ENCODE measurements around the gene PPP1R1B.

PPP1R1B gene

DNA sequence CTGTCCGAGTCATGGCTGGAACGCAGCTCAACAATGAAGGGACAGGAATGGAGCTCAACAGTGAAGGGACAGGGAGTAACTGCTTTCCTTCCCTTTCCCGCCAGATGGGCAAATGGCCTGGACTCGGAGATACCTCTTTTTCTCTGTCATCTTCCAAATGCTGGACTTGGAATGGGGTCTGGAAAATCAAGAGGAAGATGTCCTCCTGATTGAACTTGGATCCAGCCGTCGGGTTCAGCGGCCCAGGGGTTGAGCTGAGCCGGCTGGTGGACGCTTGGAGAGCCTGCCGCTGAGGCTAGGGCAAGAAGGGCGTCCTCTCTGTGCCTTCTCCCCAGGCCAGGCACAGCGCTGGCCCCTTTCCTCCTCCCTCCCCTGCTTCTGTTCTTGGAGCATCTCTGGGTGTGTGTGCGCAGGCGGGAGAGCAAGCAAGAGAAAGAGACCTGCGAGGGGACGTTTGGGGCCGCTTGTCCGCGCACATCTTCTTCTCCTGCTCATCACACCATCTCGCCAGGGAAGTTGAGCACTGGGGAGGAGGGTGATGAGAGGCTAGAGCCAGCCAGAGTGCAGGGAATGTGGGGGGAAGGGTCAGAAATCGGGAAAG, 25.7 kb upstream of the PPP1R1B start:
- no peak for DNase-seq

DNA sequence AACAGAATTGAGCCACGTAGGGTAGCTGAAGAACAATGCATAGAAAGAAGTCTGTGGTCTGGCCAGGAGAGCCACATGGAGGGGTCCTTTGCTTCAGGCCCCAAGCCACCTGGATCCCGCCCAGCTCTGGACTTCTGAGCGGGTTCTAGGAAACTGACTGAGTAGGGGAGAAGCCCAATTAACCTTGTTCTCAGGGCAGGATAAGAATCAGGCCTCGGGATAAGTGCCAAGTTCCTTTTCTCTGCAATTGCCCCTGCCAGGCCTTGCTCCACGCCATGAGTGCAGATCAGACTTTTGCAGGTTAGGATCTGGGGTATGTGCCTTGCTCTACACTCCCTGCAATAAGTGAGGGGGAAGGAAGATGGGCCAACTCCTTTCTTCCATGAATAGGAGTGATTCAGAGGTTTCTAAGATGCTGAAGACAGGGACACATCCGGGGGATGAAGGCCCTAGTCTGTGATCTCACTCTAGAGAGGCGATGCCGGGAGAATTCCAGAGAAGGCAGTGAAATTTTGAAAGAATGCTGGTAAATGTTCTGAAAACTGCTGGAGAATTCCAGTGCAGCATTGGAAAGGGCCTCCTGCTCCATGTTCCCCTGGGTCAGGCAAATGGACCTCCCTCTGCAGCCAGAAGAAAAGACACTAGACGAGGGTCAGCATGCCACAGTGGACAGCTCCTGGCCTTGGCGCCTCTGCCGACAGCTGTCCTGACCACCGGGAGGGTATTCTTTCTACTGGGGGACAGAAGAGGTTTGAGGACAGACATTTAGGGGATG, 24.8 kb upstream of the PPP1R1B start:
- DNase-seq = no peak

DNA sequence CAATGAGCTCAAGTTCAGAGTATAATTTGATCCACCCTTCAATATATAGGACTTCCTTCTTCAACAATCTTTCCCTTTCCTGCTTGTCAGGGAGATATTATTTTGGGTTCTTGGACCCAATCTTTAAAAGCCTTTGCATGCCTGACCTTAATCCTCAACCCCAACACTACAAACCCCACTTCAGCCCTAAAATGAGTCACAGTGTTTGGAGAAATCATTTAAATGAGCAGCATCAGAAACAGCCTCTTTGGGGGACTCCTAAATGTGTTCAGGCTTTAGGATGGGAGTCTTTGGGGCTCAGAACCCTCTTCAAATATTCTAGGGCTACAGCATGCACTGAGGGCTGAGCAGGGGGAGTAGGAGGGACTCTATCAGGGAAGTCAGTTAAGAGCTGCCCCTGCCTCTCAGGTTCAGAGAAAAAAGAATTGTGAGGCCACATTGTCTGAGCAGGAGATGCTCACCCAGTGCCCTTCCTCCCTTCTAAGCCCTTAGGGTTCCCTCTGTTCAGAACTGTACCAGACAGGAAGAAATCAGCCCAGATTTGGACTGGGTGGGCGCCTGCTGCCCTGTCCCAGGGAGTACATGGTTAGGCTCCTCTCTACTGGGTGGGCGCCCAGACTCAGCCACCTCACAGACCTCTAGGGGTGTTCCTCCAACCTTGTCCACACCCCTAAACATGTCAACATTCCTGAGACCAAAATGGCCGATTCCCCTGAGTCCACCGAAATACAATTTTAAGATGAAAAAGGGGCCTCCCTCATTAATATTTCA, 24.0 kb upstream of the PPP1R1B start:
- no peak for DNase-seq

DNA sequence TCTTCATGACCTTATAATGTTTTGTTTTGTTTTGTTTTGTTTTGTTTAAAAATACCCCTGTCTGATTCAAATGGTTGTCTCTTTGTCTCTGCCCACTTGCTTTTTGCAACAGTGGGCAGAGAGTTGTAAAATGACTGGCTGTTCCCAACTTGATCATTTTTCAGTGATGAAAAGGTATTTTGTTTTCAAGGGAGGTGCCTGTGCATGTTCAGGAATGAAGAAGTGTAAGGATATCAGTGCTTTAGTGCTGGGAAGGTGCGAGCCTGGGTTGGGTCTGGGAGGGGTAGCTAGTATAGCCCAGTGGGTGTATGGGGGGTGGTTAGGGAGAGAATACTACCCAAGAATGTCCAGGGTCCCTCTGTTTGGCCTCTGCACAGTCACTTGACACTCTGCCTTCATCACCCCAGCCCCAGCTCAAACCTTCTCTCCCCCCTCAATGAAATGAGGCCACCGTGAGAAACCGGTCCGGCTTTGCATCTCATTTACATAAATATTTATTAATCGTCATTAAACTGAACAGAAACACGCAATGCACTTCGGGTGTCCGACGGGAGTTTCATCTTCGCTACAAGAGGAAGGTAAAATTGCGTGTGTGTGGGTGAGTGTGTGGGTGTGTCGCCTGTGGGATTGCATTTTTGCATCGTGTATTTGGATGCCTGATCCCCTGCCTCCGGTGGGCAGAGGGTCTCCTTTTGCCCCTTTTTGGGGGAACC, 23.3 kb upstream of the PPP1R1B start:
- peak in 1 of 2 donors; percentile 9 for DNase-seq

DNA sequence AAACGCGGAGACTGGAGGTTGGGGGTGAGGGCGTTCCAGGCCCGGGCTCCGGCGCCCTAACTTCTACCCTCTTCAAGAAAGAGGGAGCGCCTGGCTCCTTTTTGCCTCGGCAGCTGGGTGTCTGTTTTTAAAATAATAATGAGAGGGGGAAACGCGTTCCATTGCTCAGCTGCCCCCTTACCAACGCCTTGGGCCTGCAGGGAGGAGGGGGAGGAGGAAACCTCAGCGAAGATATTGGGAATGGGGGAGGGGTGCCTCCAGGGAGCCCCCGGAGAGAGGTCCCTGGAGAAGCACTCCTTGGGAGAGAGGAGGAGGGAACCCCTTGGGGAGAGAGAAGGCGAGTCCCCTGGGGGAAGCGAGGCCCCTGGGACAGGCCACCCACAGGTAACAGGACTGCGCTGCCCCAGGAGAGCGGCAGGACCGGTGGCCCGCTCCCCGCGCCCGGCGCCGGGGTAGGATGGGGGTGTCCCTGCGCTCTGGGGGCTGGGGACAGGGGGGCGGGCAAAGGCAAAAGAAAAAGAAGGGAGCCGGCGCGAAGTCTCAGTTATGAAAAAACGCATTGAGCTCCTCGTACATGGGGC, 21.8 kb upstream of the PPP1R1B start:
- no peak for DNase-seq

DNA sequence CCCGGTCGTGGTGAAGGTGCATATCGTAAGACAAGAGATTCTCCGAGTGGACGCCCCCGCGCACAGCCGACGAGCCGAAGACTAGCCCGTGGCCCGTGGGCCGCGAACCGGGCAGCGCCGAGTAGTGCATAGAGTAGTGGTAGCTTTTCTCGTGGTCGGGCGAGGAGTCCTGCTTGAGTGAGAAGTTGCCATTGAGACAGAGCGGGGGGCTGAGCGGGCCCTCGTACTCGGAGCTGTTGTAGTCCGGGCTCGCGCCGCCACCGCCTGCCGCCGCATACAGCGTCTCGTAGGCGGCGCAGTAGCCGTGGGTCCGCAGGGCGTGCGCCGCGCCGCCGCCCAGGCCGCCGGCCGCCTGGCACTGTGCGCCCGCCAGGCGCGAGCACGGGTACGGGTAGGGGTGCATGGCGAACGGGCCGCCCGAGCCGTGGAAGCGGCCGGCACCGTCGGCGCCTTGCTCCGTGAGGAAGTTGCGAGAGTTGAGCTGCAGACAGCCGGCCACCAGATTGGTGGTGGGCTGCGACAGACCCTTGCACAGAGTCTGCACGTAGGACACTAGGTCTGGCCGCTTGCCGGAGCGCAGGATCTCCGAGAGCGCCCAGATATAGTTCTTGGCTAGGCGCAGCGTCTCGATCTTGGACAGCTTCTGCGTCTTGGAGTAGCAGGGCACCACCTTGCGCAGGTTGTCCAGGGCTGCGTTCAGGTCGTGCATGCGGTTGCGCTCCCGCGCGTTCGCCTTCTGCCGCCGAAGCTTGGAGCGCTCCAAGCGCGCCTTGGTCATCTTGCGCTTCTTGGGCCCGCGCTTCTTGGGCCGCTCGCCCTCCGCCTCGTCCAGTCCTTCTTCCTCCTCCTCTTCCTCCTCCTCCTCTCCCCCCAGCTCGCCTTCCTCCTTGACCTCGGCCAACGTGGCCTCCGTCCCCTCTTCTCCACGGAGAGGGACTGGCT, 21.0 kb upstream of the PPP1R1B start:
- peak in 1 of 2 donors; percentile 11 for DNase-seq

DNA sequence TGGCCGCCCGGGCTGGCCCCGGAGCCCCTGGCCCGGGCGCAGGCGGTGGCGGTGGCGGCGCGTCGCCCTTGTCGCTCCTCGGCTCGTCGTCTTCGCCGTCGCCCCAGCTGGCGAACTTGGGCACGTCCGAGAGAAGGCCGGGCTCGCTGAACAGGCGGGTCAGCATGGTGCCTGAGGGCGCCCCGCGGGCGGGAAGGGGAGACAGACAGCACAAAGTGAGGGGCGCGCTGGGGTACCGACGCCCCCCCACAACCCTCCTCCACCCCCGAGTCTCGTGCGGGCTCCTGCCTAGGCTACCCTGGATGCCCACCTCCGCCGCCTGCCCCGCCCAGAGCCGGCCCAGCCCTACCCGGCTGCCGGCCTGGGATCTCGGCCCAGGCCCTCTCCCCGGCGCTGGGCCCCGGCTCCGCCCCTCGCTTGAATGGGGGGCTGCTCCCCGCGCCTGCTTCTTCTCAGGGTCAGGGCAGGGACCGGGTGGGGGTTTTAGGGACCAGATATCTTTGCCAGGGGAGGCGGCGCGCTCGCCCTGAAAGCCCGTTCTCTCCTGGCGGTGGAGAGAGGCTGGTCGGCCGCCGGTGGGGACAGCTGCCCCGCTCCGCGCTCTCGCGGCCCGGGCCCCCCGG, 20.2 kb upstream of the PPP1R1B start:
- no peak for DNase-seq

DNA sequence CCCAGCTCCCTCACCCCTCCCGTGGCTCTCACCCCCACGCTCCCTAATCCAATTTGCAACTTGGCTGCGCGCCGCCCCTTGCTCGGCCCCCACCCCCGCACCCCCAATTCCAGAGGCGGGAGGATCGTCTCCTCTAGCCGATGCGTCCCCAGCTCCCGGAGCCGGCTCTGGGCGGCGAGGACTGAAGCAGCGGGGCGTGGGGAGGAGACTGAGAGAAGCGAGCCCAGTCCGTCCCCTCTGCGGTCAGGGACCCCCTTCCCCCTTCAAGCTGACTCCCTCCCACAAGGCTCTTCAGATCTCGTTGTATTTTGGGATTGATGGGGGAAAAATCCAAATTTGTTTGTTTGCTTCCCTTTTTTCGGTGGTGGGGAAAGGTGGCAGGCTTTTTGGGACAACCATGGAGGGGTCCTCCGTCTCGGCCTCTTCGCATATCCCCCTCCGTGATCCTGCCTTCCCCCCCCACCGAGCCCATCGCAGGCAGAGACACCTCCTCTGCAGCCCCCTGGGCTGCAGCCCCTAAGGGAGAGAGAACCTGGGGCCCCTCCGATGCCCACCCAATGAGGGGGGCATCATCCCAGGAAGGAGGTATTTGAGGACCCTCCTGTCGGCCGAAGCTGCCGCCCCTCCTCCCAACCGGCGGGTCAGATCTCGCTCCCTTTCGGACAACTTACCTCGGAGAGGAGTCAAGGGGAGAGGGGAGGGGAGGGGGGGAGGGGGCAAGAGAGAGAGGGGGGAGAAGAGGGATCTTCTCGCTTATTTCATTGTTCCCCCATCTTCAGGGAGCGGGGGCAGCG, 19.5 kb upstream of the PPP1R1B start:
- no peak for DNase-seq

DNA sequence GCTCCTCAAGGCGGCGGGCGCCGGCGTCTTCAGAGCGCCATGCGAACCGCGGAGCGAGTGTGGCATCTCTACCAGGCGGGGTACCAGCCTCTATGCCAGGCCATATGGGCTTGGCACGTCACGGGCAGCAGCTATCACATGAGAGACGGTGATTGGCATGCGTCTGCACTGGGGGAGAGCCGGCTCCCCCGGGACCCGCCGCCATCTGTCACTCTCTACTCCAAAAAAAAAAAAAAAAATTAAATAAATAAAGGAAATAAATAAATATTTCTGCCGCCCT, 19.0 kb upstream of the PPP1R1B start, which contains the start of gene NEUROD2:
TSS of gene NEUROD2 (minus strand) at position 70 of the 280 bp plus-strand sequence. CDS start 1,321 bp downstream, outside the sequence.
- no peak for DNase-seq

DNA sequence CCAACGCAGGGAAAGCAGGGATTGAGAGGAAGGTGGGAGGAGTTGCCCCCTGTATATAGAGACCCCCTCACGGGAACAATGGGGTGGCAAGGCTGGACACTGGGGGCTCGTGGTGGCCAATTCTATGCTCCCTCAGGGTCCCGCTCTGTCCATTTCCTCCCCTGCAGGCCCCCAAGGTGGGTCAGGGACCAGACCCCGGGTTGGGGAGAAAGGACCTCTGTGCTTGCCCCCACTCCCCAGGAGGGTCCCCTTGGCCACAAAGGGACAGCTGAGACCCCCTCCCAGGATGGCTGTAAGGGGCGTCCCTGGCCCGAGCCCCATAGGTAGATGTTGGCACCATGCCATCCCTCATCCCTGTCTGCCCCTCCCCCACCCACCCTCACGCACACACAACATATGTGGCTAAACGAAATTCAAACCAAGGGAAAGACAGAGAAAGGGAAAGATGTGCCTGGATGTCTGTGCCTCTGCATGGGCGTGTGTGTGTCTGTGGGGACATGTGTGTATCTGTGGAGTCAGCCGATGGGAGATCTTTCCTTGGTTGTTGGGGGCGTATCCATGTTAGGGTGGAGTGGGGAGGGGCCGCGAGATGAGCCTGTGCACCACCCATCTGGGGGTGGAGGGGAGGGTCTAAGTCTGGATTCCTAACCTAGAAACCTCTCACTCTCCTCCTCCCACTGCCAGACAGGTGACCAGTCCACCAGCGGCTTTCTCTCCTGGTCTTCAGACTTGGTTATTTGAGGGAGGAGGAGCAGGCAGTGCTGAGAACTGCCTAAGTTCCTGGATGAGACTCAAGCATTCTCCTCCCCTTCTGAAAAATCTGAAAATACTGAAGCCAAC, 18.4 kb upstream of the PPP1R1B start:
- no peak for DNase-seq

DNA sequence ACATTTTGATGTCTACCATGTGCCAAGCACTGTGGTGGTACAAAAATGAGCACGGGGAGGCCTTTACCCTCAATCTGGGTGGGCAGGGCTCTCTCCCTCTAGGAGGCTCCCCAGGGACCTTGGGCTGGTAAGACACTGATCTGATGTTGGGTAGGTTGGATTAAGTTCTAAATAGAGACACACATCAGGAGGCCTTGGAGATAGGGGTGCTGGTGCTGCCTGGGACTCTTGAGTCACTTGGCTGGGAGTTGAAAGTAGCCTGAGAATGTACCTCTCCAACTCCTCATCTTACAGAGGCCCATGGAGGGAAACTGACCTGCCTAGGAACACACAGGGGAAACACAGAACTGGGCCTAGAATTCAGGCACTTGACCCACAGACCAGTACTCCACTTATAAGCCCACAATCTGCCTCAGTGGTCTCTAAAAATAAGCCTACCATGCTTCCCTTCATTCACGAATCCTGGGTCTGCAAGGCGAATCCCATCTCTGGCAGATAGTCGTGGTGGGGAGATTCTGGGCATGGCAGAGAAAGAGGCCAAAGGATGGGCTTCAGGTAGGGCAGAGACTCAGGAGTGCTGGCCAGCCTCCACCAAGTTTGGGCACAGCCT, 17.2 kb upstream of the PPP1R1B start:
- no peak for DNase-seq

DNA sequence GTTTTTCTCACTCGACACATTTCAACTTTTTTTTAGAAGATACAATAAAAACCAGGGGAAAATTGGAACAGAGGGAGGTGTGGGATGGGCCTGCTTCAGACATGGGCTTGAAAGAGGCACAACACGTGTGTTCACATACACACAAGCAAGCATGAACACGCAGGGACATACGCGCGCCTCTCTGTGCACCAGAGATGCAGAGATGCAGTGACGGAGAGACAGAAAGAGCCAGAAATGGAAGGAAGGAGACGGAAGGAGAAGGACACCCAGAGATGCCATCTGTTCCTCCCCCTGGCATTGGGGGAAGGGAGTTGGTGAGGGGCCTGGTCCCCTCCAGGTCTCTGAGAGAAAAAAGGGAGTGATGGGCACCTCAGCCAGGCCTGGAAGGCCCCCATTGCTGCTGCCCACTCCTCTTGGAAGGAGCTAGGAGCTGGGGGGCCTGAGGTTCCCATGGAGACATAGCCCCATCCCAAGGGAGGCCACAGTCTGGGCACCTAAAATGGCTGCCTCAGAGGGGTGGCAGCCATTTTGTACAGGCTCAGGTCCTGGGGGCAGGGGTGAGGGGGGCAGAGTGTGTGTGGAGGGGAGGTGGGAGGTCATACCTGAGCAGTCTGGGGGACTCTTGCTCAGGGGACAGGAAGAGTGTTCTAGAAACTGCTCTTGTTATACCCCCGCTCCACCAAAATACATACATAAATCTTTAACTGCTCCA, 15.2 kb upstream of the PPP1R1B start:
- no peak for DNase-seq

DNA sequence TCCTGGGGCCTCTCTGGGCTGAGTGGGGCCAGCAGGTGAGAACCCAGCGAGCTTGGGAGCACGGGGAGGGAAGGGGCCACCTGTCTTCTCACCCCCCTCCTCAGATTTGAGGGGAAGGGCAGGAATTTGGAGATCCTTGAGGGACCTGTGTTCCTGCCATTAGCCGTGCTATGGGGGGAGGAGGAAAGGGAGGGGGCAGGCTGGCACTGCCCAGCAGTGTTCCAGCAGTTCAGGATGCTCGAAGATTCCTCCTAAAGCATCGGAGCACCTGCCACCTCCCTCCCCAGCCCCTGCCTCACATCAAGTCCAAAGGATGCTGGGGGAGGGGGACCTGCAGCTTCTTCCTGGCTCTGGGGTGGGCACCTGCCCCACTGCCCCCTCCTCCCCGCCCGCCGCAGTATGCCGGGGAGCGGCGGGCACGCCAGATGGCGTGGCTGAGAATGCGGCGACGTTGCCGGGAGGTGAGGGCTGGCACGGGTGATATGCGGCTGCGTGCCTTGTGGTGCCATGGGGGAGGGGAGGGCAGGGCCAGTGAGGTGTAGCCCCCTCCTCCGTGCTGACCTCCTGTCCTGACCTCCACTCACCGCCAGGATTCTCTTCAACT, 14.4 kb upstream of the PPP1R1B start:
- DNase-seq = no peak

DNA sequence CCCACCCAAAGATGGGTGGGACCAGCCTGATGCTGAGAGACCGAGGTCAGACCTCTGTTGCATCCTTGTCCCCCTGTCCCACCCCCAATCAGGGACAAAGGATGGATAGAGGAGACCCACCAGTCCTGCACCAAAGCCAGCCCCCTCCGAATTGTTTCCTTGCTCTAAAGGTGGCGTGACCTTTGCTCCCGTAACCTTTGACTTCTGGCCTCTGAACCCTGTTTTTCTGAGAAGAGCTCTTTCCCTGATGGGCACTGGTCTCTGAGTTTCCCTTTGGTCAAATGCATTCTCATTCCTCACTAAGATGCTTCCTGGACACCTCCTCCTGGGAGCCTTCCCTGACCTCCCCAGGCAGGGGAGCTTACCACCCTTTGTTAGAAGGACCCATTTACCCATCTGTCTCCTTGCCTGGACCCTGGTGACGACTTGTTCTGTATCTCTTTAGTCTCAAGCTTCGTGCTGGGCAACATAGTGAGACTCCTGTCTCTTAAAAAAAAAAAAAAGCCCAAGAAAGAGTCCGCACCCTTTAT, 13.8 kb upstream of the PPP1R1B start:
- no peak for DNase-seq

DNA sequence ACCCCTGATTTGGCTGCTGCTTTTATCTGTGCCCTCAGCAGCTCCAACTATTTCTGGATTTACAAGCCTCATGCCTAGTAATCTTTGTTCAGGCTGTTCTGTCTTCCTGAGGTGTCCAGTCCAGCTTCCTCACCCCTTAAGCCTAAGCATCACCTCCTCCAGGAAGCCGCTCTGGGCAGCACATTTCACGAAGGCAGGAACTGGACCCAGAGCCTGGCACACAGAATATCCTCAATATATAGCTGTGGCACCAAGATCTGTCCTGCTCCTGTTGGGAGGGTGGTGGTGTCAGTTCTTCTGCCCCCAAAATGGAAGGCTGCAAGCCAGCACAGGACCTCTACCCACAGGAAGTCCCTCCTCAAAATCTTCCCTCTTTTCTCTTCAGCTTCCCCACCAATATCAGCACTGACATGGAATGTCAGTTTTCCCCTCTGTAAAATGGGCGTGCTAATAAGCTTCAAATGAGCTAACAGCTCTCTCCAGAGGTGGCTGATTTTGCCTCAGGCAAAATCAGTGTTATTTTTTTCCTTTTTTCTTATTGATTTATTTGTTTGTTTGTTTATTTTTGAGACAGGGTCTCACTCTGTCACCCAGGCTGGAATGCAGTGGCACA, 12.1 kb upstream of the PPP1R1B start:
- DNase-seq = no peak

DNA sequence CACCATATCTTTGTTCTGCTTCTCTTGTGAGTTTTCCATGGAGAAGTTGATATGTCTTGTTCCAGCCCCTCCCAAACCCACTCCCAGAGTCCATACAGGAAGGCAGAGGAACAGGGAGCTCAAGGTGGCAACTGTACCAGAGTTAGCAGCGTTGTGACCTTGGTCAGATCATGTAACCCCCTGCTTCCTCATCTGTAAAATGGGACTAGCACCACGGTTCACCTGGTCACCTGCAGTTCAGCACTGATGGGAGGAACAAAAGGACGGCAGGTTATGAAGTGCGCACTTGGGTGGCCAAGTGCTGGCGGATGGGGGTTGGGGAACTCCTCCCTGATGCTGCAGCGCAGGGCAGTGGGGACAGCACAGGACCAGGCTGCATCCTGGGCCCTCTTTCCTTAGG, 11.3 kb upstream of the PPP1R1B start:
- DNase-seq = no peak

DNA sequence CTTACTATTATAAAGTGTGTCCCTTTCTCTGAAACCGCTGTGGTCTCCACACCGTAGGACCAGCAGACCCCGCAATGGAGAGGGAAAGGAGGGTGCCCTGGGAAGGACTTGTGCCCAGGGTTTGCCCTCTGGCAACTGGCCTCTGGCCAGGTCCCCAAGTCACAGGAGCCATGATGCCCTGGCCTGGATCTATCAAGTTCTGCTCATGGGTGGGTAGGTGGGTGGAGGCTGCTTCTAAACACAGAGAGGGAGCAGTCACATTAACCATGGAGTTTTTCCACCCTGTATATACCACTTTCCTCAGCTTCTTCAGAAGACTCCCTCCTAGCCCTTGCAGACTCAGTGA, 9.7 kb upstream of the PPP1R1B start:
- DNase-seq = no peak
